ENCODE measurements around the gene DGKQ. TPM values are rescaled to one million over a fixed set of nuclear protein-coding genes. Genes with fewer than 3 reads are reported as not detected.
A peak's percentile ranks its signal among the peaks of the same experiment; 100 is the strongest.

Gene DGKQ
- total RNA-seq, 1 donor, result 9.9 TPM

DNA sequence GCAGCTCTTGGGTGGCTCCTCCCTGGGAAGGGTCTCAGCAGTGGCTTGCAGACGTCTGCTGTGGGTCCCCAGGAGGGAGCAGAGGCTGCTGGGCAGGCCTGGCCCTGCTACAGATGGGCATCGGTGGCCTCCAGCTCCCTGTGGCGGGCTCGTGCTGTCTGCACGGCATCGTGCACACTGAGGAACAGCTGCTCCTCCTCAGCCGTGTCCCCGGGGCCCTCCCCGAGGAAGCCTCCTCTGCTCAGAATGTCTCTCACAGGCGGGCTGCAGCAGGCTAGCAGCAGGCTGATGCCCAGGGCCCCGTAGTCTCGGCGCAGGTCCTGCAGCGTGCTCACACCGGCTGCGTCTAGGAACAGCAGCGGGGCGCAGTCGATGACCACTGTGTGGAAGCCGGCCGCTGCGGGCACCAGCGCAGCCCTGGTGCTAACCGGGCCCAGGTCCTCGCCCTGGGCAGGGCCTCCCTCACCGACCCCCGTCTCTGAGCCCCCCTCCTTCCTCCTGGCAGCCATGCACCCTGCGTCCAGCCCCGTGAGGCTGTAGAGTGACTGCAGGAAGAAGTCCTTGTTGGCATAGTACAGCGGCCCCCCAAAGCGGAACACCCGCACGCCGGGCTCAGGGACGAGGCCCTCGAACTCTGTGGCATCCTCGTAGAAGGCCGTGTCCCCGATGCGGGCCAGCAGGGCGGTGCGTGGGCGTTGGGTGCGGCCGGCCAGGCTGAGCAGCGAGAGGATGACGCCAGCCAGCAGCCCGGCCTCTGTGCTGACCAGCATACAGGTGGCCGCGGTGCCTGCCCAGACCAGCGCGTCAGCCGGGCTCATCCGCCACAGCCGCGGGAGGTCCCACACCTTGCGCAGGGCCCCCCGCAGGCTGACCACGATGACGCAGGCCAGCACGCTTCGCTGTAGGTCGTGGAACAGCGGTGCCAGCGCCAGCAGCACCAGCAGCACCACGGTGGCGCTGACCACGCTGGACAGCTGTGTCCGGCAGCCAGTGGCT is 15.7 kb upstream of the DGKQ start:
- TF ChIP-seq, protein P1, sequence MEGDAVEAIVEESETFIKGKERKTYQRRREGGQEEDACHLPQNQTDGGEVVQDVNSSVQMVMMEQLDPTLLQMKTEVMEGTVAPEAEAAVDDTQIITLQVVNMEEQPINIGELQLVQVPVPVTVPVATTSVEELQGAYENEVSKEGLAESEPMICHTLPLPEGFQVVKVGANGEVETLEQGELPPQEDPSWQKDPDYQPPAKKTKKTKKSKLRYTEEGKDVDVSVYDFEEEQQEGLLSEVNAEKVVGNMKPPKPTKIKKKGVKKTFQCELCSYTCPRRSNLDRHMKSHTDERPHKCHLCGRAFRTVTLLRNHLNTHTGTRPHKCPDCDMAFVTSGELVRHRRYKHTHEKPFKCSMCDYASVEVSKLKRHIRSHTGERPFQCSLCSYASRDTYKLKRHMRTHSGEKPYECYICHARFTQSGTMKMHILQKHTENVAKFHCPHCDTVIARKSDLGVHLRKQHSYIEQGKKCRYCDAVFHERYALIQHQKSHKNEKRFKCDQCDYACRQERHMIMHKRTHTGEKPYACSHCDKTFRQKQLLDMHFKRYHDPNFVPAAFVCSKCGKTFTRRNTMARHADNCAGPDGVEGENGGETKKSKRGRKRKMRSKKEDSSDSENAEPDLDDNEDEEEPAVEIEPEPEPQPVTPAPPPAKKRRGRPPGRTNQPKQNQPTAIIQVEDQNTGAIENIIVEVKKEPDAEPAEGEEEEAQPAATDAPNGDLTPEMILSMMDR (IDR thresholded peaks at IDR 0.05; ENCODE audit: insufficient read depth, low read length), result no peak

DNA sequence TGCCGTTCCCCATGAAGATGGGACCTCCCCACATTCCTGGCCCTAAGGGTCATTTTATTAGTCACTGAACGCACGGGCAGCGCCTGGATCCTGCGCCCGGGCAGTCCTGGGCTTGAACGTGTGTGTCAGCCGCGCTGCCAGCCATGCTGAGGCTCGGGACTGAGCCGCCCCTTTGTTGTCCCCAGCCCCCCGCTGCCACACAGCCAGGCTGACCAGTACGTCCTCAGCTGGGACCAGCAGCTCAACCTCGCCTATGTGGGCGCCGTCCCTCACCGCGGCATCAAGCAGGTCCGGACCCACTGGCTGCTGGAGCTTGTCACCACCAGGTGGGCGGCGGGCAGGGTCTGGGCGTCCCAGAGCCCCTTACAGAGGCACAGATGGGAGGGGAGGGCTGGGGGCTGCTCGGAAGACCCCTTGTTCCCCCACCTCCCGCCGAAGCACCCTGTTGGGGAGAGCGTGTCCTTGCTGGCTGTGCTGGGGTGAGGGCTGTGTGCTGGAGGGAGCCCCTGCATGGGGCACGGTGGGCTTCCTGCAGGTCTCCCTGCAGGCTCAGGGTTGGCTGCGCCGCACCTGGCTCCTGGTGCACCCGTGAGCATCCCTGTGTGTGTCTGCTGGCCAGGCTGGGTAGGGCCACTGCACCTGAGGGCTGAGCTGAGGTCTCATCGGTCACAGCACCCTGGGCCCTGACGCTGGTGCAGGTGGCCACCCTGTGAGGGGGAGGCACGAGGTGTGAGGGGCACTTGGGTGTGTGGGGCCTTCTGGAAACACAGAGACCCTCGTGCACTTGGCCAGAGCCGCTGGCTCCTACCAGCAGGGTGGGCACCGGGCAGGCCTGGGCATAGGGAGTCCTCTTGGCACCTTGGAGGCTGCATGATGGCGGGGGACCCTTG is 14.5 kb upstream of the DGKQ start:
- peak; percentile 48 for DNase-seq (ENCODE audit: low read depth)
- H3K4me3 ChIP-seq (ENCODE audit: low read depth, low read length), result peak overlapping the region; percentile 83
- TF ChIP-seq, protein P1 (IDR thresholded peaks at IDR 0.05; ENCODE audit: insufficient read depth, low read length), result no peak

More for the DNA sequence above, 15.7 kb upstream of the DGKQ start:
- no peak overlapping the region for H3K4me3 ChIP-seq (ENCODE audit: low read depth, low read length)
- no peak for DNase-seq (ENCODE audit: low read depth)

DNA sequence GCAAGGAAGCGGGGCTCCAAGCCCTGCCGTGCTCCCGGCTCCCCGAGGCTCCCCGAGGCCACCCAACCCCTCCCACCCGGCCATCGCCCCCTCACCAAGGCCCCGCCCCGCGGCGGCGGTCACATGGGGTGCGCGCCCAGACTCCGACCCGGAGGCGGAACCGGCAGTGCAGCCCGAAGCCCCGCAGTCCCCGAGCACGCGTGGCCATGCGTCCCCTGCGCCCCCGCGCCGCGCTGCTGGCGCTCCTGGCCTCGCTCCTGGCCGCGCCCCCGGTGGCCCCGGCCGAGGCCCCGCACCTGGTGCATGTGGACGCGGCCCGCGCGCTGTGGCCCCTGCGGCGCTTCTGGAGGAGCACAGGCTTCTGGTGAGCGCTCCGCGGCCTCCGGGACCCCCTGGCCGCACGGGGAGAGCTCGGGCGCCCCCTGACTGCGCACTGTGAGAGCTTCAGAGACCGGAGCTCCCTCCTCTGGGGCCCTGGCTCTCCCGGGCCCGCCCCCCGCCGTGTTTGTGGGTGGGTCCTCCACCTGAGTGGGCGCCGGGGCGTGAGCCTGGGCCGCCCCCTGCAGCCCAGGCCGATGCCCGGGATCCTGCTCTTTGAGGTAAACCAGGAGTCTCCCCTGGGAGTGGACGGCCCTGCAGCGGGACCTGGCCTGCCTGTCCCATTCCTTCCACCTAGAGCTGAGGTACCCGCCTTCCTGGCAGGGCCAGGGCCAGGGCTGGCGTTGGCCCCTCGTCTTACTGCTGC is 13.7 kb upstream of the DGKQ start, which contains the start of gene IDUA:
Gene IDUA, plus strand, starts transcription at position 166 of the 745 bp plus-strand sequence. Its CDS starts 41 bp downstream, at position 207.
- peak; percentile 48 for DNase-seq (ENCODE audit: low read depth)
- TF ChIP-seq, protein P1 (IDR thresholded peaks at IDR 0.05; ENCODE audit: insufficient read depth, low read length), result peak; percentile 52
- H3K4me3 ChIP-seq (ENCODE audit: low read depth, low read length), result peak within 1 kb of the TSS; percentile 83

DNA sequence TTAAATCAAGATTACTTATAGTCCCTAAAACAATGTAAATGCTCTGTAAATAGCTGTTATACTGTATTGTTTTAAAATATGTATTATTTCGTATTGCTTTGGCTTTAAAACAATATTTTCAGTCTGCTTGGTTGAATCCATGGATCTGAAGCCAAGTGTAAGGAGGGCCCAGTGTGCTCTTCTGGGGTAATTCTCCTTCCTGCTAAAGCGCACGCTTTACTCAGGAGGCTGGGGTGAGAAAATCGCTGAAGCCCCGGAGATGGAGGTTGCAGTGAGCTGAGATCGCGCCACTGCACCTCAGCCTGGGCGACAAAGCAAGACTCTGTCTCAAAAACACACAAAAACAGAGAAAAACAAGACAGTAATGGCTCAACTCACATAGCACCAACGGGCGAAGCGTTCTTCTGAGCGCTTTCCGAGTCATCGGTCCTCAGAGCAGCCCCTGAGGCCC is 13.1 kb upstream of the DGKQ start:
- peak; percentile 27 for DNase-seq (ENCODE audit: low read depth)
- TF ChIP-seq, protein P1 (IDR thresholded peaks at IDR 0.05; ENCODE audit: insufficient read depth, low read length), result no peak

DNA sequence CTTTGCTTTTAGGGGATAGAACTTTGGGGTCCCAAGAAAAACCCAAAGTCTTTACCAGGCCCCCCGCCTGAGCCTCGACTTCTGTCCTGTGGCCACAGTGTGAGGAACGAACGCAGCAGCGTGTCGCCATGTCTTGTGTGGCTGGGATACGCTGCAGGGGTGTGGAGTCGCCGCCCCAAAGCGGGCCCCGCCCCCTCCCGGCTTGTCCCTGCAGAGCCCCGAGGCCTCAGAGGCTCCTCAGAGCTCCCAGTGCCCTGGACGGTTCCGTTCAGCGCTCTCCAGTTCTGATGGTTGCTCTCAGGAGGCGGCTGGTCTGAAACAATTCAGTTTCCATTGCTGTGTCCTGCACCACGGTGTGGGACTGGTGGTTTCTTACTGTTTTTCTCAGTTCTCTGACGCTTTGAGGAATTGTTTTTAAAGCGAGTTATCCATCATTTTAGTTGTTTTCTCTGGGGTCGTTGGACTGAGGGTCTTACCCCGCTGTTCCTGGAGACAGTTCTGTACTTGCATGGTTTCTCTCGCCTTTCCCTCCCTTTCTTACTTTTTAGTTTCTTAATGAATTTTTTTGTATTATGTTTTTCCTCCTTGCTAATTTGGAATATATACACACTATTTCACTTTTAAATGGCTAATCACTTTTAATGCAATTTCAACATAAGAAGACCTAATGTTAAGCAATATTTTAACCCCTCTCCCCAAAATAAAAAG is 11.9 kb upstream of the DGKQ start:
- H3K4me3 ChIP-seq (ENCODE audit: low read depth, low read length), result no peak overlapping the region
- no peak for DNase-seq (ENCODE audit: low read depth)
- TF ChIP-seq, protein P1 (IDR thresholded peaks at IDR 0.05; ENCODE audit: insufficient read depth, low read length), result no peak

More for the DNA sequence above, 13.1 kb upstream of the DGKQ start:
- peak overlapping the region; percentile 83 for H3K4me3 ChIP-seq (ENCODE audit: low read depth, low read length)

Data from fibroblast of the aortic adventitia (primary cell).